HepG2 (cell line): Measurements from ENCODE around the gene PDLIM5. TPM values are rescaled to one million over a fixed set of nuclear protein-coding genes. Genes with fewer than 3 reads are reported as not detected.
"Not testable (repeated sequence)": the region's sequence is repeated elsewhere in the genome, so short reads cannot be mapped to it uniquely, and the experiment has no call there.

Experiments
- ATAC-seq: fragments of 200-7000 bp; cut with Tn5 transposase; 3 replicates; pipeline ENCODE4 v1.9.1; 2020; ENCODE audit warnings: mild to moderate bottlenecking, moderate library complexity
- BruUV-seq: library from RNA; stranded (reverse); fragments of 400-500 nt; replicated peaks from 2 replicates; lab custom pipeline; 2021; lab: Mats Ljungman, UMichigan
- CTCF ChIA-PET: fragments of 300-600 bp; formaldehyde crosslinking; extraction: SDS; loops from one replicate; lab custom pipeline; 2021; ENCODE audit warnings: low total read pairs, inconsistent platforms, low intra/inter-chr PET ratio; lab: Yijun Ruan, JAX
- POLR2A ChIA-PET: fragments of 350-600 bp; sonication (Branson Sonifier 250); formaldehyde crosslinking; loops from one replicate; lab custom pipeline; 2020; ENCODE audit warnings: antibody characterized with exemption, inconsistent platforms; lab: Yijun Ruan, JAX
- DNase-seq: peaks from one replicate; pipeline ENCODE4 v3.0.0-alpha.2; 2015; ENCODE audit warnings: low spot score
- FAIRE-seq: peaks from 3 replicates; lab custom pipeline; 2011; peaks lifted over from hg19 to GRCh38; lab: Jason Lieb, UNC
- H2AFZ ChIP-seq: one replicate; pipeline ENCODE4 v1.6.1; 2011; ENCODE audit warnings: low read length, inconsistent platforms
- H3K27ac ChIP-seq: fragments of 300-600 bp; 3 replicates; pipeline ENCODE4 v1.8.0; 2011; ENCODE audit warnings: mixed run types, mild to moderate bottlenecking, mixed read lengths, low read length, inconsistent platforms; ENCODE audit not compliant: insufficient read depth; ENCODE audit errors: extremely low read length
- H3K27me3 ChIP-seq, 2 experiments: fragments of 200-600 bp in 1 of 2; 2 replicates in 1 of 2; 3 replicates in 1 of 2; pipeline versions ENCODE4 v1.6.0 to v1.8.0; 2011; ENCODE audit warnings: low read length in 2 of 2, mild to moderate bottlenecking in 2 of 2, moderate library complexity in 2 of 2, inconsistent platforms in 1 of 2; ENCODE audit not compliant: insufficient read depth in 2 of 2, control insufficient read depth in 1 of 2
- H3K36me3 ChIP-seq, 2 experiments: fragments of 200-600 bp in 1 of 2; replicated peaks in 1 of 2; 2 replicates in 1 of 2; 3 replicates in 1 of 2; pipeline versions ENCODE4 v1.5.1 to v1.8.0; 2011; ENCODE audit warnings: low read length in 2 of 2, inconsistent platforms in 1 of 2; ENCODE audit not compliant: insufficient read depth in 2 of 2, control insufficient read depth in 1 of 2
- H3K4me1 ChIP-seq: 2 replicates; pipeline ENCODE4 v1.5.1; 2012; ENCODE audit warnings: low read length, inconsistent platforms; ENCODE audit not compliant: insufficient read depth
- H3K4me2 ChIP-seq: 2 replicates; pipeline ENCODE4 v1.6.0; 2011; ENCODE audit warnings: low read depth, low read length, inconsistent platforms
- H3K4me3 ChIP-seq, 3 experiments: fragments of 200-600 bp in 1 of 3; sonication (generic), shearing (Covaris generic) in 1 of 3; replicated peaks in 1 of 3; 2 replicates each; pipeline ENCODE4 v1.5.1; 2011 to 2016; ENCODE audit warnings: low read length in 3 of 3, inconsistent platforms in 2 of 3, low read depth in 2 of 3, mild to moderate bottlenecking in 2 of 3, control low read depth in 1 of 3, mixed read lengths in 1 of 3; ENCODE audit not compliant: insufficient read depth in 1 of 3
- H3K79me2 ChIP-seq: one replicate; pipeline ENCODE4 v1.6.1; 2011; ENCODE audit warnings: low read length, inconsistent platforms; ENCODE audit not compliant: insufficient read depth
- H3K9ac ChIP-seq: 2 replicates; pipeline ENCODE4 v1.6.0; 2011; ENCODE audit warnings: mild to moderate bottlenecking, low read depth, low read length, inconsistent platforms; ENCODE audit not compliant: insufficient read depth
- H3K9me3 ChIP-seq: 2 replicates; pipeline ENCODE4 v1.5.1; 2012; ENCODE audit warnings: mild to moderate bottlenecking, low read length
- H4K20me1 ChIP-seq: 2 replicates; pipeline ENCODE4 v1.6.0; 2011; ENCODE audit warnings: inconsistent platforms, mild to moderate bottlenecking, low read length, moderate library complexity; ENCODE audit not compliant: insufficient read depth
- ATM ChIP-seq: fragments of 450-650 bp; IDR thresholded peaks from 2 replicates; pipeline ENCODE4 v1.7.1; 2017; ENCODE audit warnings: mild to moderate bottlenecking, borderline replicate concordance
- DMAP1 ChIP-seq: IDR thresholded peaks from 2 replicates; pipeline ENCODE4 v1.6.1; 2016
- MAZ ChIP-seq, 2 experiments: sonication (generic) in 1 of 2; formaldehyde crosslinking in 1 of 2; IDR thresholded peaks; 2 replicates each; pipeline versions ENCODE4 v1.5.0 to v1.6.1; 2012 to 2020; ENCODE audit warnings: low read depth in 2 of 2, mild to moderate bottlenecking in 2 of 2, borderline replicate concordance in 1 of 2, improper control_type of control experiment in 1 of 2, low read length in 1 of 2, missing genetic modification reagents in 1 of 2, moderate library complexity in 1 of 2
- ZNF142 ChIP-seq: sonication (generic); formaldehyde crosslinking; IDR thresholded peaks from 2 replicates; pipeline ENCODE4 v1.4.0; 2020; ENCODE audit warnings: missing genetic modification reagents
- ZNF580 ChIP-seq: IDR thresholded peaks from 2 replicates; pipeline ENCODE4 v1.6.1; 2016; ENCODE audit warnings: low read depth, borderline replicate concordance
- WGBS: methylation state at CpG from one replicate; pipeline ENCODE4 v1.1.6; 2017; ENCODE audit warnings: low lambda C conversion rate; 5-methylcytosine and 5-hydroxymethylcytosine counted together
- in situ Hi-C: cut with HindIII; loops from 2 replicates; pipeline ENCODE4 v1.10.0; 2017; ENCODE audit warnings: low pct_unique_long_range_greater_than_20kb; ENCODE audit not compliant: extremely low pct_ligation_motif_present
- intact Hi-C: fragments of 100-400 bp; cut with micrococcal nuclease; formaldehyde crosslinking; loops from one replicate; pipeline ENCODE4 v1.10.0; 2022; ENCODE audit not compliant: unreplicated experiment
- polyA plus RNA-seq, 8 experiments: library from polyadenylated mRNA; depleted of rRNA in 3 of 8; stranded (reverse) in 7 of 8; unstranded in 1 of 8; fragments of >200 nt; fragmentation: Illumina TruSeq in 4 of 8; extraction: Trizol in 4 of 8; gene quantifications; 2 replicates each; pipeline versions ENCODE4 v1.2.1 to v1.2.3, GENCODE V29; 2011 to 2016; ENCODE audit warnings: low read depth in 4 of 8, missing spikeins in 1 of 8, mixed read lengths in 1 of 8; ENCODE audit not compliant: insufficient read depth in 1 of 8
- total RNA-seq, 5 experiments: library from RNA; depleted of rRNA; stranded (reverse); fragments of >200 nt; fragmentation: Illumina TruSeq; extraction: Trizol; gene quantifications; 2 replicates each; pipeline ENCODE4 v1.2.3, GENCODE V29; 2016; ENCODE audit warnings: low read depth in 1 of 5

Gene PDLIM5
- total and polyA plus RNA-seq, 2 of the 13 experiments (the other 11 are each of a cell fraction or from before 2014, with no cell fraction given), result 52.8 to 119 TPM

DNA sequence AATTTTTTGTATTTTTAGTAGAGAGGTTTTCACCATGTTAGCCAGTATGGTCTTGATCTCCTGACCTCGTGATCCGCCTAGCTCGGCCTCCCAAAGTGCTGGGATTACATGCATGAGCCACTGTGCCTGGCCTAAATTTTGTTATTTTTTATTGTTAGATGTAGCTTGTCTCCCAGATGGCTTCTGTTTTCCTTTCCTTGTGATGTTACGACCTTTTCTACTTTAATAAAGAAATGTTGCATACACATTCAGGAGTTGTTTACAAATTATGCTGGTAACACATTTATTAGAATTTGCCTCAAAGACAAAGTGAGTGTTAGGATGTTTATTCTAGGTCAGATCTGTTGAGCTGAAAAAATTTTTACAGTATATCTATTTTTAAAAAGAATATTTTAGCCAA lies 18.4 kb downstream of the PDLIM5 start (continued):
- TF ChIP-seq ZNF142 (CRISPR knock-in tag) (no peak), MAZ (IDR thresholded peaks at IDR 0.05; ENCODE audit: borderline replicate concordance, low read depth, low read length) (no peak), MAZ (CRISPR knock-in tag; IDR thresholded peaks at IDR 0.05; ENCODE audit: low read depth) (no peak), DMAP1 (CRISPR knock-in tag) (no peak), ZNF580 (CRISPR knock-in tag) (no peak), ATM (no peak)
- TF ChIP-seq, all 625 proteins: peak for 0

GRCh38 chr4:94470782-94471181 lies 19.0 kb downstream of the PDLIM5 start:
- in situ Hi-C loops, CTCF ChIA-PET, FAIRE-seq, ATAC-seq, H3K27me3 ChIP-seq, H4K20me1 ChIP-seq, H3K4me2 ChIP-seq, BruUV-seq, H3K4me3 ChIP-seq, H3K36me3 ChIP-seq, H3K9me3 ChIP-seq, DNase-seq, H3K9ac ChIP-seq, H2AFZ ChIP-seq, H3K27ac ChIP-seq: not testable (repeated sequence)
- intact Hi-C loops, result loop anchor here (5.0 kb wide), 1 partner anchor 92 kb away; no protein-coding TSS in a partner anchor
- Histone ChIP-seq H3K4me1 (peaks cover 83% of the 10 kb centered on the region), H3K79me2 (peaks cover 78% of the 10 kb centered on the region)
- POLR2A ChIA-PET, result interaction anchor here (1.0 kb wide), 1 partner anchor 10 kb away, joined by 3 read pairs; no protein-coding TSS in a partner anchor
- 99% methylated on average over 4 of the region's 4 CpGs for WGBS
